Omental fat pad (tissue), 4 donors: Measurements from ENCODE around the gene SVEP1. TPM values are rescaled to one million over a fixed set of nuclear protein-coding genes. Genes with fewer than 3 reads are reported as not detected.

Experiments
- ATAC-seq: fragments of 150-250 bp; one replicate; pipeline ENCODE4 v1.9.1; 2016; ENCODE audit warnings: mild to moderate bottlenecking, moderate library complexity; ENCODE audit not compliant: low FRiP score
- DNase-seq: peaks from one replicate; pipeline ENCODE4 v3.0.0-alpha.2; 2019; ENCODE audit warnings: low spot score
- CTCF ChIP-seq, 3 donors: fragments of 450-650 bp; IDR thresholded peaks; one replicate each; pipeline ENCODE4 v1.5.1; 2016 to 2017; ENCODE audit warnings: antibody characterized with exemption in 3 of 3, mild to moderate bottlenecking in 3 of 3, moderate library complexity in 2 of 3
- total RNA-seq, 4 donors: library from RNA; depleted of rRNA; stranded (reverse); fragments of >200 nt; gene quantifications; one replicate each; pipeline ENCODE4 v1.1.0, GENCODE V29; 2016

SVEP1 gene
- total RNA-seq, 4 donors from 2014 or later, result 140 to 465 (median 209) TPM

GRCh38 chr9:110599468-110599867 is 19.9 kb upstream of the SVEP1 start:
- no peak for TF ChIP-seq CTCF (IDR thresholded peaks at IDR 0.05)
- DNase-seq (no peak), ATAC-seq (no peak)

DNA sequence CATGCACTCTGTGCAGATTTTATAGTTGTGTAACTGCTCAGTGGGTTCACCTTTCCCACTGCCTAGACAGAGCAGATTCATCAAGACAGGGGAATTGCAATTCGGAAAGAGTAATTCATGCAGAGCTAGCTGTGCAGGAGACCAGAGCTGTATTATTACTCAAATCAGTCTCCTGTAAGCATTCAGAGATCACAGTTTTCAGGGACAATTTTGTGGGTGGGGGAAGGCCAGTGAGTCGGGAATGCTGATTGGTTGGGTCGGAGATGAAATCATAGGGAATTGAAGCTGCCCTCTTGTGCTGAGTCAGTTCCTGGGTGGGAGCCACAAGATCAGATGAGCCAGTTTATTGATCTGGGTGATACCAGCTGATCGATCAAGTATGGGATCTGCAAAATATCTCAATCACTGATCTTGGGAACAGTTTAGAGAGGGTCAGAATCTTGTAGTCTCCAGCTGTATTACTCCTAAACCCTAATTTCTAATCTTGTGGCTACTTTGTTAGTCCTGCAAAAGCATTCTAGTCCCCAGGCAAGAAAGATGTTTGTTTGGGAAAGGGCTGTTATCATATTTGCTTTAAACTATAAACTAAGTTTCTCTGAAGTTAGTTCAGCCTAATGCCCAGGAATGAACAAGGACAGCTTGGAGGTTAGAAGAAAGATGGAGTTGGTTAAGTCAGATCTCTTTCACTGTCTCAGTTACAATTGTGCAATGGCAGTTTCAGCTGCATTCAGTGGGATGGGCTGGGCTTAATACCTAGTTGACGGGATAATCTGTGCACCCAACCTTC is 12.7 kb upstream of the SVEP1 start:
- no peak for TF ChIP-seq CTCF (IDR thresholded peaks at IDR 0.05)
- DNase-seq (no peak), ATAC-seq (no peak)

GRCh38 chr9:110591526-110591925 is 12.0 kb upstream of the SVEP1 start:
- no peak for TF ChIP-seq CTCF (IDR thresholded peaks at IDR 0.05)
- ATAC-seq (no peak), DNase-seq (no peak)

DNA sequence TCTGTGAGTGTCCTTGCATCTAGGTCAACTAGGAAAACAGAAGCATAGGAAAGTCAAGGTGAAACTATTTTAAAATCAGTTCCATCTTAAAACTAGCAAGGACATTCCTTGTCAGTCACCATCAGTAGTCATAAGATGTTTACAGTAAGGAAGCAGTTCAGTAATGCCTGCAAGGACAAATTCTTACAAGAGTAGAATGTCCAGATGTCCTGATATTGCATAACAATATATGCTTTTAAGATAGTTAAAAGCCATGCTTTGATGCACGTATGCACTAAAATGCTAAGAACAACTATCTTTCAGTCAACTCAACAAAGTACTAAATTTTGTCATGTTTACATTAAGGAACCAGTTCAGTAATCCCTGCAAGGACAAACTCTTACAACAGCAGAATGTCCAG is 11.3 kb upstream of the SVEP1 start:
- DNase-seq (no peak), ATAC-seq (no peak)
- TF ChIP-seq CTCF (IDR thresholded peaks at IDR 0.05), result no peak

GRCh38 chr9:110588296-110588695 is 8.8 kb upstream of the SVEP1 start:
- no peak for DNase-seq
- TF ChIP-seq CTCF (IDR thresholded peaks at IDR 0.05), result no peak
- no peak for ATAC-seq

GRCh38 chr9:110583237-110583636 is 3.7 kb upstream of the SVEP1 start:
- no peak for ATAC-seq
- TF ChIP-seq CTCF (IDR thresholded peaks at IDR 0.05), result no peak
- DNase-seq, result no peak

DNA sequence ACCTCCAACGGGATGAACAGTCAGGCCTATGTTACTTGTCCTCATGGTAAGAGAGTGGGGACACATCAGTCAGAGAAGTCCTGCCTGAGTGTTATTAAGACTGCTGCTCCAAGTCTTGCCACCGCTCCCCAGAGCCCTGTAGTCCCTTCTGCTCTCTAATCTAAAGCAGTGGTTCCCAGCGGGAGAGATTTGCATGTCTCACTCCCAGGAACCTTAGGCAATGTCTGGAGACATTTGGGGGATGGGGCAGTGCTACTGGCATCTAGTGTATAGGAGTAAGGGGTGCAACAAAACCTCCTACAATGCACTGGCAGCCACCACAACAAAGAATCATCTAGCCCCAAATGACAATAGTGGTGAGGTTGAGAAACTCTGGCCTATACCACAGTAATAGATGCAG is 2.6 kb upstream of the SVEP1 start:
- ATAC-seq, result no peak
- TF ChIP-seq CTCF (IDR thresholded peaks at IDR 0.05), result no peak
- no peak for DNase-seq
